HCT116 (cell line): Measurements from ENCODE around the gene ENPP5. TPM values are rescaled to one million over a fixed set of nuclear protein-coding genes. Genes with fewer than 3 reads are reported as not detected.

ENCODE experiments used
- ATAC-seq: fragments of 200-7000 bp; cut with Tn5 transposase; 2 replicates; pipeline ENCODE4 v1.9.1; 2020; ENCODE audit warnings: mild to moderate bottlenecking, moderate library complexity
- BruUV-seq: library from RNA; stranded (reverse); fragments of 400-500 nt; replicated peaks from 2 replicates; lab custom pipeline; 2021; lab: Mats Ljungman, UMichigan
- CTCF ChIA-PET: fragments of 300-600 bp; sonication (Branson Sonifier 250); formaldehyde crosslinking; loops from one replicate; lab custom pipeline; 2021; ENCODE audit warnings: antibody characterized with exemption; lab: Charles Lee
- POLR2A ChIA-PET: fragments of 300-600, 350-600 bp; sonication (Branson Sonifier 250); formaldehyde crosslinking; loops from one replicate; lab custom pipeline; 2021; ENCODE audit warnings: antibody characterized with exemption; lab: Charles Lee
- RAD21 ChIA-PET, 2 experiments: fragments of 300-600 bp; sonication (Branson Sonifier 250); formaldehyde crosslinking; loops; one replicate each; lab custom pipeline; 2023; ENCODE audit warnings: low total read pairs in 2 of 2; ENCODE audit not compliant: uncharacterized antibody in 2 of 2, unreplicated experiment in 2 of 2, low non-redundant PET in 1 of 2; lab: Charles Lee
- DNase-seq: peaks from one replicate; pipeline ENCODE4 v3.0.0-alpha.2; 2010; ENCODE audit warnings: low read depth, low spot score
- H2AFZ ChIP-seq: fragments of 200-600 bp; shearing (Covaris generic), sonication (generic); 2 replicates; pipeline ENCODE4 v1.6.1; 2017; ENCODE audit warnings: low read depth, mixed run types, mixed read lengths, antibody characterized with exemption, low read length; ENCODE audit not compliant: poor library complexity, severe bottlenecking
- H3K27ac ChIP-seq: 2 replicates; pipeline ENCODE4 v1.5.1; 2012; ENCODE audit warnings: low read depth, low read length
- H3K27me3 ChIP-seq: fragments of 200-600 bp; sonication (generic); 2 replicates; pipeline ENCODE4 v1.6.1; 2016; ENCODE audit warnings: mixed run types, low read length, mixed read lengths; ENCODE audit not compliant: insufficient read depth
- H3K36me3 ChIP-seq, 2 experiments: fragments of 200-500 bp in 1 of 2; fragments of 200-600 bp in 1 of 2; sonication (Bioruptor generic) in 1 of 2; sonication (generic) in 1 of 2; 2 replicates each; pipeline versions ENCODE4 v1.5.1 to v1.6.1; 2014 to 2016; ENCODE audit warnings: low read length in 2 of 2, inconsistent platforms in 1 of 2, mixed read lengths in 1 of 2, mixed run types in 1 of 2; ENCODE audit not compliant: insufficient read depth in 2 of 2, control insufficient read depth in 1 of 2
- H3K4me1 ChIP-seq, 2 experiments: fragments of 200-600 bp in 1 of 2; sonication (generic) in 1 of 2; 2 replicates each; pipeline versions ENCODE4 v1.5.1 to v1.6.1; 2012 to 2017; ENCODE audit warnings: low read length in 2 of 2, inconsistent platforms in 1 of 2, mild to moderate bottlenecking in 1 of 2, mixed read lengths in 1 of 2, mixed run types in 1 of 2, moderate library complexity in 1 of 2; ENCODE audit not compliant: insufficient read depth in 2 of 2, control insufficient read depth in 1 of 2
- H3K4me2 ChIP-seq: fragments of 200-600 bp; sonication (generic); 2 replicates; pipeline ENCODE4 v1.6.1; 2017; ENCODE audit warnings: mixed run types, low read length, mixed read lengths
- H3K4me3 ChIP-seq, 2 experiments: fragments of 200-600 bp in 1 of 2; sonication (generic) in 1 of 2; replicated peaks in 1 of 2; 2 replicates each; pipeline ENCODE4 v1.5.1; 2011 to 2016; ENCODE audit warnings: low read length in 2 of 2, control low read depth in 1 of 2, low read depth in 1 of 2, mild to moderate bottlenecking in 1 of 2, mixed read lengths in 1 of 2, mixed run types in 1 of 2
- H3K79me2 ChIP-seq: fragments of 200-600 bp; sonication (generic); 2 replicates; pipeline ENCODE4 v1.6.1; 2017; ENCODE audit warnings: mild to moderate bottlenecking, mixed run types, low read length, moderate library complexity, mixed read lengths; ENCODE audit not compliant: insufficient read depth
- H3K9ac ChIP-seq: fragments of 200-600 bp; sonication (generic); 2 replicates; pipeline ENCODE4 v1.6.1; 2016; ENCODE audit warnings: low read length, mixed read lengths
- H3K9me2 ChIP-seq: fragments of 200-600 bp; sonication (generic), shearing (Covaris generic); 2 replicates; pipeline ENCODE4 v1.6.1; 2017; ENCODE audit warnings: mixed run types, mild to moderate bottlenecking, moderate library complexity; ENCODE audit not compliant: insufficient read depth
- H3K9me3 ChIP-seq, 2 experiments: fragments of 200-500 bp in 1 of 2; fragments of 200-600 bp in 1 of 2; sonication (Bioruptor generic) in 1 of 2; sonication (generic) in 1 of 2; 2 replicates each; pipeline ENCODE4 v1.6.1; 2014 to 2017; ENCODE audit warnings: low read length in 2 of 2, mixed read lengths in 2 of 2, inconsistent platforms in 1 of 2, low read depth in 1 of 2, mild to moderate bottlenecking in 1 of 2, mixed run types in 1 of 2, moderate library complexity in 1 of 2; ENCODE audit not compliant: control insufficient read depth in 1 of 2, insufficient read depth in 1 of 2
- H4K20me1 ChIP-seq: fragments of 200-600 bp; sonication (generic), shearing (Covaris generic); 2 replicates; pipeline ENCODE4 v1.6.1; 2017; ENCODE audit warnings: mixed run types, mild to moderate bottlenecking, moderate library complexity; ENCODE audit not compliant: insufficient read depth
- CTCF ChIP-seq, 3 experiments: fragments of 200-600 bp in 1 of 3; sonication (generic) in 1 of 3; IDR thresholded peaks in 2 of 3; conservative IDR thresholded peaks in 1 of 3; 2 replicates each; pipeline ENCODE4 v1.5.1; 2012 to 2017; ENCODE audit warnings: low read depth in 2 of 3, low read length in 2 of 3, antibody characterized with exemption in 1 of 3, borderline replicate concordance in 1 of 3, control low read depth in 1 of 3, mild to moderate bottlenecking in 1 of 3, mixed read lengths in 1 of 3, mixed run types in 1 of 3, moderate library complexity in 1 of 3; ENCODE audit not compliant: insufficient read depth in 1 of 3
- JUND ChIP-seq: IDR thresholded peaks from 2 replicates; pipeline ENCODE4 v1.6.1; 2012
- MAX ChIP-seq: IDR thresholded peaks from 2 replicates; pipeline ENCODE4 v1.6.1; 2012
- POLR2A ChIP-seq: IDR thresholded peaks from 2 replicates; pipeline ENCODE4 v1.7.0; 2011; ENCODE audit warnings: borderline replicate concordance; ENCODE audit not compliant: insufficient read depth, insufficient read length; ENCODE audit errors: extremely low read depth
- POLR2AphosphoS5 ChIP-seq: IDR thresholded peaks from 2 replicates; pipeline ENCODE4 v1.6.1; 2011; ENCODE audit warnings: mild to moderate bottlenecking, low read depth, low read length, moderate library complexity
- REST ChIP-seq: IDR thresholded peaks from 2 replicates; pipeline ENCODE4 v1.6.1; 2012; ENCODE audit warnings: low read depth
- SIN3A ChIP-seq: IDR thresholded peaks from 2 replicates; pipeline ENCODE4 v1.6.1; 2012; ENCODE audit warnings: low read depth
- SRF ChIP-seq: IDR thresholded peaks from 2 replicates; pipeline ENCODE4 v1.6.1; 2012; ENCODE audit warnings: low read depth
- YY1 ChIP-seq: IDR thresholded peaks from 2 replicates; pipeline ENCODE4 v1.6.1; 2011; ENCODE audit warnings: low read length, low read depth, moderate library complexity, mild to moderate bottlenecking; ENCODE audit not compliant: insufficient replicate concordance; ENCODE audit errors: extremely low read depth
- ZNF274 ChIP-seq: fragments of 200-500 bp; sonication (Bioruptor generic); IDR thresholded peaks from 2 replicates; pipeline ENCODE4 v1.6.1; 2014; ENCODE audit warnings: mild to moderate bottlenecking, low read depth, low read length, inconsistent platforms
- intact Hi-C: fragments of 100-400 bp; cut with micrococcal nuclease; formaldehyde crosslinking; loops from 2 replicates; pipeline ENCODE4 v1.10.0; 2022
- total RNA-seq: library from RNA; stranded (reverse); gene quantifications from one replicate; pipeline ENCODE4 v1.2.1, GENCODE V29; 2021; ENCODE audit not compliant: unreplicated experiment

Gene ENPP5
- total RNA-seq, 1 experiment from 2014 or later, result 4.5 TPM

- POLR2A ChIA-PET, result no interaction called here
- Histone ChIP-seq H3K27ac (no peak overlapping the region), H3K27me3 (no peaks in the 10 kb centered on the region), H3K36me3 (no peaks in the 10 kb centered on the region)
- TF ChIP-seq SRF, result no peak
- TF ChIP-seq JUND, result no peak
- no peak for TF ChIP-seq REST
- no peak for TF ChIP-seq MAX
- TF ChIP-seq YY1, result no peak
- no peak for TF ChIP-seq ZNF274
- no peak for TF ChIP-seq CTCF (IDR thresholded peaks at IDR 0.05 in 2 of 3, conservative IDR thresholded peaks at IDR 0.05 in 1 of 3; ENCODE audit: borderline replicate concordance in 1 of 3, insufficient read depth in 1 of 3, low read depth in 2 of 3, low read length in 2 of 3)
- no peak for TF ChIP-seq POLR2AphosphoS5
- TF ChIP-seq POLR2A, result no peak
- no peak for TF ChIP-seq SIN3A
- TF ChIP-seq, all 23 proteins: peak for 0
- no peaks in the 10 kb centered on the region for H3K79me2 ChIP-seq
- RAD21 ChIA-PET, result no interaction called here
- H3K4me2 ChIP-seq, result no peak overlapping the region
- DNase-seq (no peak), ATAC-seq (no peak)
- peak overlapping the region; percentile 71 for H2AFZ ChIP-seq
- peaks cover 0 to 4% of the 10 kb centered on the region in 2 experiments; a peak in 3 of 4 replicates for H3K4me1 ChIP-seq
- CTCF ChIA-PET, result no interaction called here
- no peak overlapping the region for H3K4me3 ChIP-seq
- H3K9me2 ChIP-seq, result no peaks in the 10 kb centered on the region
- H3K9ac ChIP-seq, result no peak overlapping the region
- no TSS peak for BruUV-seq
- no peaks in the 10 kb centered on the region for H3K9me3 ChIP-seq
- no peaks in the 10 kb centered on the region for H4K20me1 ChIP-seq
- intact Hi-C loops, result no loop called here
Measured at GRCh38 chr6:46184114-46184513, 13.3 kb upstream of the ENPP5 start.
